ENCODE data around the gene APBB2. TPM values are rescaled to one million over a fixed set of nuclear protein-coding genes. Genes with fewer than 3 reads are reported as not detected.

The APBB2 gene
- total and polyA plus RNA-seq, 8 donors, result 42.5 to 94.8 (median 53.8) TPM

DNA sequence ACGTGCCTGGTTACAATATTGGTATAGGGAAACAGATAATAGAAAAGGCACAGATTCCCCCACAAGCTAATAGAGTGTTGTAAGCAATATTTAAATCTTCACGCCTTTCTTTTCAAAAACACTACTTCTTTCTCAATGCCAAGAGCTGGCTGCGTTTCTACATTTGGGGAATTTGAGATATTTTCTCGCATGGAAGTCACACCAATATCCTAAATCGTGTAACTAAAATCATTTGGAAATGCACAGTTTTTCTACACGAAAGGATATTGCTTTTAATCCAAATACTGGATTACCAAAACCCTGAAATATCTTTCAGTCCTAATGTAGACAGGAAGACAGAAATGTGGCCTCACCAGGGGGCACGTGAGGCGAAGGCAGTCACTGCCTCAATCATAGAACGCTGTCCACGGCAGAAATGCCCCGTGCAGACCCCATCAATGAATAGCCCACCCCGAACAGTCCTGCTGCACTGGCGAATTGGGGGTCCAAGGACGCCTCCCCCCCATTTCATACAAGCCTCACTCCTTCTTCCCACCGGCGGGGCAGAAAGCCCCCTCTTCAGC lies 358.0 kb downstream of the APBB2 start:
- no peaks in the 10 kb centered on the region for H3K9me3 ChIP-seq
- peak overlapping the region in 1 of 2 donors; percentile 36 for H3K4me3 ChIP-seq
- TF ChIP-seq, protein P1, sequence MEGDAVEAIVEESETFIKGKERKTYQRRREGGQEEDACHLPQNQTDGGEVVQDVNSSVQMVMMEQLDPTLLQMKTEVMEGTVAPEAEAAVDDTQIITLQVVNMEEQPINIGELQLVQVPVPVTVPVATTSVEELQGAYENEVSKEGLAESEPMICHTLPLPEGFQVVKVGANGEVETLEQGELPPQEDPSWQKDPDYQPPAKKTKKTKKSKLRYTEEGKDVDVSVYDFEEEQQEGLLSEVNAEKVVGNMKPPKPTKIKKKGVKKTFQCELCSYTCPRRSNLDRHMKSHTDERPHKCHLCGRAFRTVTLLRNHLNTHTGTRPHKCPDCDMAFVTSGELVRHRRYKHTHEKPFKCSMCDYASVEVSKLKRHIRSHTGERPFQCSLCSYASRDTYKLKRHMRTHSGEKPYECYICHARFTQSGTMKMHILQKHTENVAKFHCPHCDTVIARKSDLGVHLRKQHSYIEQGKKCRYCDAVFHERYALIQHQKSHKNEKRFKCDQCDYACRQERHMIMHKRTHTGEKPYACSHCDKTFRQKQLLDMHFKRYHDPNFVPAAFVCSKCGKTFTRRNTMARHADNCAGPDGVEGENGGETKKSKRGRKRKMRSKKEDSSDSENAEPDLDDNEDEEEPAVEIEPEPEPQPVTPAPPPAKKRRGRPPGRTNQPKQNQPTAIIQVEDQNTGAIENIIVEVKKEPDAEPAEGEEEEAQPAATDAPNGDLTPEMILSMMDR (IDR thresholded peaks at IDR 0.05), result no peak
- ATAC-seq (no peak), DNase-seq (no peak)
- peaks cover 0 to 10% of the 10 kb centered on the region in 2 donors for H3K27me3 ChIP-seq
- peaks cover 0 to 22% of the 10 kb centered on the region in 2 donors for H3K4me1 ChIP-seq
- H3K36me3 ChIP-seq, result no peaks in the 10 kb centered on the region
- no peak overlapping the region for H3K27ac ChIP-seq
- intact Hi-C loops (cut with DNase I), result no loop called here

- TF ChIP-seq, protein P1 (IDR thresholded peaks at IDR 0.05), result no peak
- no peaks in the 10 kb centered on the region for H3K4me1 ChIP-seq
- ATAC-seq, result no peak
- H3K27me3 ChIP-seq, result no peaks in the 10 kb centered on the region
- no peaks in the 10 kb centered on the region for H3K9me3 ChIP-seq
- H3K4me3 ChIP-seq, result no peak overlapping the region
- H3K36me3 ChIP-seq, result no peaks in the 10 kb centered on the region
- no peak for DNase-seq
- no peak overlapping the region for H3K27ac ChIP-seq
- intact Hi-C loops (cut with DNase I), result no loop called here
Observed at GRCh38 chr4:40850496-40850895, 363.8 kb downstream of the APBB2 start.

DNA sequence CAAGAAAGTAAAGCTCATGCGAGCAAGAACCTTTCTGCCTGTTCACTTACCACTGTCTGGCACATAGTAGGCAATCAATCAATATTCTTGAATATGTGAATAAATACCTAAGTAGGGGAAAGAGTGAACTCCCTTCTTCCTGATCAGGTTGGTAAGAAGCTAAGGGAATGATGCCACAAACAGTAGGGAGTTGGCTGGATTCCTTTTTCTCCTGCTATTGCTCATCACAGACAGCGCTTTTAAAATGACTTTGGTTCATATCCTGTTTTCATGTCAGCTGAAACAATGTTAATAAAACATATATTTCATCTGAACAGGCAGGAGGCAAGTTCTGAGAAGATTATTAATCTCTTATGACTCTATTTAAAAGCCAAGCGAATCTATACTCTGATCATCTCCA lies 365.4 kb downstream of the APBB2 start:
- H3K4me3 ChIP-seq, result no peak overlapping the region
- H3K27me3 ChIP-seq, result no peaks in the 10 kb centered on the region
- TF ChIP-seq, protein P1 (IDR thresholded peaks at IDR 0.05), result no peak
- H3K36me3 ChIP-seq, result no peaks in the 10 kb centered on the region
- DNase-seq (no peak), ATAC-seq (no peak)
- H3K27ac ChIP-seq, result no peak overlapping the region
- intact Hi-C loops (cut with DNase I), result no loop called here
- no peaks in the 10 kb centered on the region for H3K9me3 ChIP-seq
- no peaks in the 10 kb centered on the region for H3K4me1 ChIP-seq

- Histone ChIP-seq H3K4me1 (peaks cover 0 to 3% of the 10 kb centered on the region in 2 donors), H3K27ac (no peak overlapping the region), H3K27me3 (no peaks in the 10 kb centered on the region), H3K9me3 (no peaks in the 10 kb centered on the region), H3K4me3 (no peak overlapping the region), H3K36me3 (no peaks in the 10 kb centered on the region)
- intact Hi-C loops (cut with DNase I), result no loop called here
- no peak for ATAC-seq
- TF ChIP-seq, protein P1 (IDR thresholded peaks at IDR 0.05), result no peak
- DNase-seq, result no peak
Observed at GRCh38 chr4:40848251-40848650, 366.1 kb downstream of the APBB2 start.

DNA sequence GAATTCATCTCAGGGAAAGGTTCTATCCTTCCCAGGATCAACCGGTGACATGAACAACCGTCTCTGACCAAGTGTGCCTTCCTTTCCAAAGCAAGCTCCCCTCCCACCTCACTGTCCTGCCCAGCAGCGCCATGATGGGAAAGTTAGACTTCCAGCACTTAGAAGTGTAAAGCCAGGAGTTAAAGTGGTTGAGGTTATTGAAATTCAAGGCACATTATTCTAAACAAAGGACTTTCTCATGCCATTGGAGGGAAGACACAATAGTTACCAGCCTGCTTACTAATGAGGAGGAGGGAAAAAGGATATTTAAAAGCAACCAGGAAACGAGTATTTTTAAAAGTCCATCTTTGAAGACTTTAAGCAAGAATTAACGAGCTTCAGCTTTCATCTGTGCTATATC lies 367.8 kb downstream of the APBB2 start:
- no peaks in the 10 kb centered on the region for H3K9me3 ChIP-seq
- H3K27me3 ChIP-seq, result no peaks in the 10 kb centered on the region
- ATAC-seq (no peak), DNase-seq (no peak)
- H3K27ac ChIP-seq, result no peak overlapping the region
- H3K36me3 ChIP-seq, result no peaks in the 10 kb centered on the region
- intact Hi-C loops (cut with DNase I), result no loop called here
- no peak overlapping the region for H3K4me3 ChIP-seq
- TF ChIP-seq, protein P1 (IDR thresholded peaks at IDR 0.05), result no peak
- H3K4me1 ChIP-seq, result peaks cover 0 to 15% of the 10 kb centered on the region in 2 donors
